Keratinocyte (primary cell): ENCODE results near the gene IL1A. TPM values are rescaled to one million over a fixed set of nuclear protein-coding genes. Genes with fewer than 3 reads are reported as not detected.

Source experiments
- DNase-seq: peaks from one replicate; pipeline ENCODE4 v3.0.0-alpha.2; 2011; ENCODE audit warnings: low read depth, missing footprints, low spot score
- FAIRE-seq: peaks from 2 replicates; lab custom pipeline; 2011; peaks lifted over from hg19 to GRCh38; lab: Jason Lieb, UNC
- H2AFZ ChIP-seq: 2 replicates; pipeline ENCODE4 v1.6.0; 2012; ENCODE audit warnings: low read length, control low read depth, inconsistent platforms; ENCODE audit not compliant: control insufficient read depth
- H3K27ac ChIP-seq: 2 replicates; pipeline ENCODE4 v1.5.1; 2011; ENCODE audit warnings: low read length; ENCODE audit not compliant: control insufficient read depth, insufficient read depth
- H3K27me3 ChIP-seq: 3 replicates; pipeline ENCODE4 v1.6.0; 2011; ENCODE audit warnings: low read length; ENCODE audit not compliant: control insufficient read depth, insufficient read depth; ENCODE audit errors: extremely low read depth
- H3K36me3 ChIP-seq, 2 experiments: 2 replicates in 1 of 2; 3 replicates in 1 of 2; pipeline ENCODE4 v1.5.1; 2011; ENCODE audit warnings: low read length in 2 of 2, mild to moderate bottlenecking in 1 of 2; ENCODE audit not compliant: control insufficient read depth in 2 of 2, insufficient read depth in 2 of 2; ENCODE audit errors: extremely low read depth in 1 of 2
- H3K4me1 ChIP-seq: 3 replicates; pipeline ENCODE4 v1.5.1; 2011; ENCODE audit warnings: low read length; ENCODE audit not compliant: control insufficient read depth, insufficient read depth; ENCODE audit errors: extremely low read depth
- H3K4me2 ChIP-seq: 3 replicates; pipeline ENCODE4 v1.6.0; 2011; ENCODE audit warnings: low read depth, low read length; ENCODE audit not compliant: control insufficient read depth, insufficient read depth; ENCODE audit errors: extremely low read depth
- H3K4me3 ChIP-seq, 3 experiments: fragments of 200-600 bp in 1 of 3; sonication (generic) in 1 of 3; 2 replicates in 2 of 3; 3 replicates in 1 of 3; pipeline ENCODE4 v1.5.1; 2011 to 2016; ENCODE audit warnings: low read length in 3 of 3, mild to moderate bottlenecking in 3 of 3, control low read depth in 2 of 3, inconsistent platforms in 1 of 3, low read depth in 1 of 3, mixed read lengths in 1 of 3, mixed run types in 1 of 3, moderate library complexity in 1 of 3; ENCODE audit not compliant: control insufficient read depth in 2 of 3, insufficient read depth in 2 of 3; ENCODE audit errors: extremely low read depth in 1 of 3
- H3K79me2 ChIP-seq: 2 replicates; pipeline ENCODE4 v1.6.0; 2012; ENCODE audit warnings: low read length; ENCODE audit not compliant: control insufficient read depth, insufficient read depth
- H3K9ac ChIP-seq: 3 replicates; pipeline ENCODE4 v1.6.0; 2011; ENCODE audit warnings: low read length; ENCODE audit not compliant: control insufficient read depth, insufficient read depth; ENCODE audit errors: extremely low read depth
- H3K9me1 ChIP-seq: 3 replicates; pipeline ENCODE4 v1.6.0; 2011; ENCODE audit warnings: low read length; ENCODE audit not compliant: control insufficient read depth, insufficient read depth; ENCODE audit errors: extremely low read depth
- H3K9me3 ChIP-seq: 2 replicates; pipeline ENCODE4 v1.5.1; 2012; ENCODE audit warnings: low read depth, low read length; ENCODE audit not compliant: control insufficient read depth
- H4K20me1 ChIP-seq: 3 replicates; pipeline ENCODE4 v1.6.0; 2011; ENCODE audit warnings: low read length; ENCODE audit not compliant: control insufficient read depth, insufficient read depth; ENCODE audit errors: extremely low read depth
- CTCF ChIP-seq, 3 experiments: IDR thresholded peaks in 1 of 3; conservative IDR thresholded peaks in 1 of 3; optimal IDR thresholded peaks in 1 of 3; 2 replicates in 2 of 3; 3 replicates in 1 of 3; pipeline versions ENCODE3 to v1.5.1; 2011; ENCODE audit warnings: low read length in 3 of 3, mild to moderate bottlenecking in 3 of 3, moderate library complexity in 2 of 3, control low read depth in 1 of 3, inconsistent platforms in 1 of 3; ENCODE audit not compliant: insufficient read depth in 2 of 3; ENCODE audit errors: extremely low read depth in 1 of 3
- EZH2 ChIP-seq: IDR thresholded peaks from one replicate; pipeline ENCODE4 v1.6.1; 2012; ENCODE audit warnings: inconsistent platforms, mild to moderate bottlenecking, low read length, moderate library complexity
- dilution Hi-C: fragments of 300-500 bp; cut with MboI; formaldehyde crosslinking; loops from one replicate; pipeline ENCODE4 v1.7.0; 2020; ENCODE audit warnings: low sequenced_read_pairs; ENCODE audit not compliant: extremely low pct_ligation_motif_present
- polyA plus RNA-seq, 5 experiments: library from polyadenylated mRNA; depleted of rRNA in 3 of 5; stranded (reverse) in 3 of 5; stranded (forward) in 1 of 5; unstranded in 1 of 5; fragments of >200 nt; gene quantifications; 1 replicate in 1 of 5; 2 replicates in 3 of 5; 3 replicates in 1 of 5; pipeline versions ENCODE4 v1.2.1 to v1.2.3, GENCODE V29; 2011 to 2012; ENCODE audit warnings: missing spikeins in 2 of 5, low read depth in 1 of 5, low replicate concordance in 1 of 5

The IL1A gene
- polyA plus RNA-seq, 1 donor (not counting 4 experiments of a cell fraction or from before 2014, with no cell fraction given): 269 TPM

GRCh38 chr2:112765251-112765650 is 19.0 kb downstream of the IL1A start:
- dilution Hi-C loops: no loop called here
- Histone ChIP-seq H4K20me1 (no peaks in the 10 kb centered on the region), H3K9me1 (no peaks in the 10 kb centered on the region), H3K36me3 (peaks cover 0 to 9% of the 10 kb centered on the region in 2 experiments), H3K27me3 (no peaks in the 10 kb centered on the region), H3K4me1 (peaks cover 22% of the 10 kb centered on the region), H3K4me2 (peak overlapping the region; percentile 80), H3K27ac (peak overlapping the region; percentile 75), H3K9me3 (no peaks in the 10 kb centered on the region), H3K9ac (peak overlapping the region; percentile 80), H2AFZ (peak overlapping the region; percentile 57), H3K79me2 (peaks cover 32% of the 10 kb centered on the region), H3K4me3 (peak overlapping the region; percentile 57 to 77 (median 76))
- FAIRE-seq: no peak
- TF ChIP-seq EZH2: no peak
- TF ChIP-seq CTCF (optimal IDR thresholded peaks at IDR 0.05 in 1 of 3, IDR thresholded peaks at IDR 0.05 in 1 of 3, conservative IDR thresholded peaks at IDR 0.05 in 1 of 3; ENCODE audit: extremely low read depth in 1 of 3, insufficient read depth in 2 of 3, low read length in 3 of 3): no peak
- DNase-seq: no peak

DNA sequence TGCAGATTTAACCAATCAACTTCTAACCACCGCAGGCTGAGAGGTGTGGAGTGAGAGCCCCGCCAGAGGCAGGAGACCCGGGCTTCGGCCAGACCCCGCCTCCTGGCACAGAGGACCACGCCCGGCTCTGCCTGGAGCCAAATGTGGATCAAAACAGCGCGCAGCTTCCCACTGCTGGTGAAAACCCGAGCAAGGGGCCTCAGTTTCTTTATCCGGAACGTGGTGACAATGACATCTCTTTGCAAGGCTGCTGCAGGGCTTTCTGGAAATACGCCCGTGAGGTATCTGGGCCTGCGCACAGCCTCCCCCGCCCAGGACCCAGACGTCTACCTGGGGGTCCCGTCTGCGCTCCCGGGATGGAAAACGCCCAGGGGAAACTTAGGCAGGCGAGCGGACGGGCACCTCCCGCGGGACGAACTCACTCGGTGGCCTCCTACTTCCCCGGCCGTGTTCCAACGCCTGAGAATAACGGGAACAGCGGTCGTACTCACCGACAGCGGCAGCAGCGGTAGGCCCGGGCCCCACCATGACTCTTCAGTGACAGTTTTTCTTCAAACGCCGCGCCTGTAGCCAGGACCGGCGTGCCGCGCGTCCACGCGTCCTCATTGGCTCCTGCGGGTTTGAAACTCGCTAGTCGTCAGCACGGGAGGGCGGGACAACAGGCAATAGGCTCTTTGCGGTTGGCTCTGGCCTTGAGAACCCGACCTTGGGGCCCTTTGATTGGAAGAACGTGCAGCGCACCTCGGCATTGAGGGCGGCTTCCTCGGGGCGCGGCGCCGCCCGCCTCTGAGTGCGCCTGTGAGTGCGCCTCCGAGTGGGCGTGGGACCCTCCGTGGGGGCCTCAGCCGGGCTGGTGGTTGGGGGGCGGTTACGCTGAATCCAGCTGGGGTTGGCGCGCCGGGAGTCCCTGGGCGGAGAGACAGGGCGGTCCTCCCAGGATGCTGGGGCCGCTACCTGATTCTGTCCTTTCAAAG is 19.9 kb downstream of the IL1A start, which contains the start of gene CKAP2L:
TSS of gene CKAP2L (minus strand) at position 539 of the 974 bp plus-strand sequence. CDS start at position 528, 11 bp downstream.
- DNase-seq (peak; percentile 87), FAIRE-seq (peak; percentile 86)
- peak within 1 kb of the TSS; percentile 80 for H3K4me2 ChIP-seq
- H3K4me3 ChIP-seq: peak within 1 kb of the TSS; percentile 57 to 77 (median 76)
- peak in 1 of 3 experiments; percentile 49 for TF ChIP-seq CTCF (optimal IDR thresholded peaks at IDR 0.05 in 1 of 3, IDR thresholded peaks at IDR 0.05 in 1 of 3, conservative IDR thresholded peaks at IDR 0.05 in 1 of 3; ENCODE audit: extremely low read depth in 1 of 3, insufficient read depth in 2 of 3, low read length in 3 of 3)
- no peak for TF ChIP-seq EZH2
- H3K9me1 ChIP-seq: no peaks in the 10 kb centered on the region
- no peaks in the 10 kb centered on the region for H3K9me3 ChIP-seq
- H2AFZ ChIP-seq: peak within 1 kb of the TSS; percentile 84
- peaks cover 36% of the 10 kb centered on the region for H3K79me2 ChIP-seq
- peak within 1 kb of the TSS; percentile 75 for H3K27ac ChIP-seq
- dilution Hi-C loops: no loop called here
- H3K4me1 ChIP-seq: peaks cover 22% of the 10 kb centered on the region
- no peaks in the 10 kb centered on the region for H3K27me3 ChIP-seq
- no peaks in the 10 kb centered on the region for H4K20me1 ChIP-seq
- peak within 1 kb of the TSS; percentile 80 for H3K9ac ChIP-seq
- peaks cover 0 to 11% of the 10 kb centered on the region in 2 experiments for H3K36me3 ChIP-seq
